Stimulated activated CD4-positive, alpha-beta T cell treated with anti-CD3 and anti-CD28 coated beads, Interleukin-12 subunit alpha, Interleukin-12 subunit beta, amount 100 ng/mL, for 4 hours (primary cell): ENCODE results near the gene FCGR1A.
"Not testable (repeated sequence)": the region's sequence is repeated elsewhere in the genome, so short reads cannot be mapped to it uniquely, and the experiment has no call there.

Experiments used
- DNase-seq: peaks from one replicate; pipeline ENCODE4 v3.0.0-alpha.2; 2020

FCGR1A gene

DNA sequence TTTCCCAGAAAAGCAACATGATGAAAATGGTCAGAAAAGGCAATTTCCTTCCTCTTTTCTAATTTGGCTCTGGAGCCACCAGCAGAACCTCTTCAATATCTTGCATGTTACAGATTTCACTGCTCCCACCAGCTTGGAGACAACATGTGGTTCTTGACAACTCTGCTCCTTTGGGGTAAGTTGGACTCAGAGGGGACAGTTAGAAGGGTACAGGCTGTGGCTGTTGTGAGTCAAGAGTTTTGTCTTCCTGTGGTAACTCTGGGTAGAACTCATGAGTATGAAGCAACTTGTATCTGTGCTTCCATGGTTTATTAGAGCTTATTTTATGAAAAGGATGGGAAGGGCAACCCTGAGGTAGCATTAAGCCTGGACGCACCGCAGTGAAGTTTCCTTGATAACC lies at the start of gene FCGR1A:
TSS of gene FCGR1A (plus strand) at position 95 of the 400 bp plus-strand sequence. CDS start at position 145, 50 bp downstream.
- DNase-seq: not testable (repeated sequence)

DNA sequence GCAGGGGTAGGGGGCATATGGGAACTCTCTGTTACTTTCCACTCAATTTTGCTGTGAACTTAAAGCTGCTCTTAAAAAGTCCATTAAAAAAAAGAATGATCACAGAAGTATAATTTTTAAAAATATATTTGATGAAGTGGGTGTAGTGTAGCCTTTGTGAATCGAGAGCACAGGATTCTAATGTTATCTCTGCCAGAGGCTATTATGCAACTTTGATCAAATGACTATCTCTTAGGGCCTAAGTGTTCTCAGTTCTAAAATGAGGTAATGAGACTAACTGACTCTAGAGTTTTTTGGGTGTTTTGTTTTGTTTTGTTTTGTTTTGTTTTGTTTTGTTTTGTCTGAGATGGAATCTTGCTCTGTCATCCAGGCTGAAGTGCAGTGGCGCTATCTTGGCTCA lies 49.7 kb upstream of the FCGR1A start:
- DNase-seq: not testable (repeated sequence)

DNA sequence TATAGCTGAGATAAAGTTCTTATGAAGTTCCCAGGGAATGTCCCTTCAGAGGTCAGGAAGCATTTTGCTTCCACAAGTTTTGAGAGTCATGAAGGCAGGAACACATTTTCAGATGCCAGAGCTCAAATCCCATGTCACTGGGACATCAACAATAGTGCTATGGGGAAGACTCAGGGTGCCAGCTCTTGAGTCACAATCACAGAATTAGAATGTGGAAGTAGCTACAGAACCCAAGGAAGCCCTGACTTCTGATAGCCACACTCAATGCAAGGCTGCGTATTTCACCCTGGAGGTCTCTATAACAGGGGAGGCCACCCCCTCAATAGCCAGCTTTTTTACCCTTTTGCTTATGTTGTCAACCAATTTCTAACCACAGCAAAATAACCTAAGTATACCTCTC lies 47.8 kb upstream of the FCGR1A start:
- DNase-seq: not testable (repeated sequence)

DNA sequence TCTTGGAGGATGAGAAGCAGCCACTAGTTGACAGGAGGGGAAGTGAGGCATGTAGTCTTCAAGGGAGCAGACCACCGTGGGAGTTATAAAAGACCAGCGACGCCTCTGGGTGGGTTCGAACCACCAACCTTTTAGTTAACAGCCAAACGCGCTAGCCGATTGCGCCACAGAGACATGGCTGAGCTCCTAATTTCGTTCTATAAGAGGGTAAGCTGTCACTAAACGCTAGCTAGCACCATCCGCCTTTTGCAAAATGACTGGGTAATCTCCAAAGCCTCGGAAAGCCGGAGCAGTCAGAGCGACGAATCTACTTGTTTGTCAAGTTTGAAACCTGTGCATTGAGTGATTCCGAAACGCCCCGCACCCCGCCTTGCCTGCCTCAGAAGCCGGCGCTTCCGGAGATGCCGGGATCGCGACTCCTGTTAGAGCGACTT lies 42.3 kb upstream of the FCGR1A start:
- peak; percentile 46 for DNase-seq

DNA sequence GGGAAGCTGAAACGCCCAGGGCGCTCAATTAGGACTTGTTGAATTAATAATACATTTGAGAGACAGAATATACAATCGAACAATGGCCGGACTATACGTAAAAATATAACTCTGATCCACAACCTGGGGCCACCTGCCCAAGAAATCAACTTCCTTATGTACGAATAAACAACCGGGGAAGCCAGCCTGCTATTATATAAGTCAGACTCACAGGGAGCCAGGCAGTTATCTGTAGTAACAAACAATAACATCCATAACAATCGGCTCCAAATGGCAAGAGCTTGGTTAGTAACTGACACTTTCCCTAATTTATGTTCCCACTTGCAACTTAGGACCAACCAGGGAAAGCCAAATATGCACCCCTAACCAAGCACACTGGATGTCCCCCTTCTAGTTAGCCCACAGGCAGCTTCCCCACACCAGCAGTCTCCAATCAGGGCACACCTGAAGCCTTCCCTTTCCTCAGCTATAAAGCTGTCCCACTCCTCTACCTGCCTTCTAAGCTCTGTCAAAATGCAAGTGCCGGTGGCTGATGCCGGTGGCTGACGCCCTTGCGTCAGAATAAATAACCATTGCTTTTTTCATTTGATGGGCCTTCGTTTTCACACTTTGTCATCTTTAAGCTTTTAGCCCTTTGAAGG lies 41.8 kb upstream of the FCGR1A start:
- DNase-seq: not testable (repeated sequence)

DNA sequence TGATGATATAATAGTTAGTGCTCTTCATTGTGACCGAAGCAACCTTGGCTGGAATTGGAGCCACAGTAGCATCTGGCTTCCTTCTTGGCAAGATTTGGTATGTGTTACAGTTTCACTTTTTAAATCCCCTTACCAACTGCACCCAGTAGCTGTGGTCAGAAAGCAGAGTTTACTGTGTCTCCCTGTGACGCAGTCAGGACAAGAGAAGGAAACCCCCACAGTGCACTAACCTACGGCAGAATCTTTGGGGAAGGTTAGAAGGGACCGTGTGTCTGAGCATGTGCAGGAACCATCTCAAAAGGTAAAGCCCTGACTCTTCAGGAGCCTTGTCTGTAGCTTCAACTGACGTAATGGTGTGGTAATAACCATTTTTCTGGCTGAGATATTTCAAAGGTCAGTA lies 40.6 kb upstream of the FCGR1A start:
- not testable (repeated sequence) for DNase-seq

DNA sequence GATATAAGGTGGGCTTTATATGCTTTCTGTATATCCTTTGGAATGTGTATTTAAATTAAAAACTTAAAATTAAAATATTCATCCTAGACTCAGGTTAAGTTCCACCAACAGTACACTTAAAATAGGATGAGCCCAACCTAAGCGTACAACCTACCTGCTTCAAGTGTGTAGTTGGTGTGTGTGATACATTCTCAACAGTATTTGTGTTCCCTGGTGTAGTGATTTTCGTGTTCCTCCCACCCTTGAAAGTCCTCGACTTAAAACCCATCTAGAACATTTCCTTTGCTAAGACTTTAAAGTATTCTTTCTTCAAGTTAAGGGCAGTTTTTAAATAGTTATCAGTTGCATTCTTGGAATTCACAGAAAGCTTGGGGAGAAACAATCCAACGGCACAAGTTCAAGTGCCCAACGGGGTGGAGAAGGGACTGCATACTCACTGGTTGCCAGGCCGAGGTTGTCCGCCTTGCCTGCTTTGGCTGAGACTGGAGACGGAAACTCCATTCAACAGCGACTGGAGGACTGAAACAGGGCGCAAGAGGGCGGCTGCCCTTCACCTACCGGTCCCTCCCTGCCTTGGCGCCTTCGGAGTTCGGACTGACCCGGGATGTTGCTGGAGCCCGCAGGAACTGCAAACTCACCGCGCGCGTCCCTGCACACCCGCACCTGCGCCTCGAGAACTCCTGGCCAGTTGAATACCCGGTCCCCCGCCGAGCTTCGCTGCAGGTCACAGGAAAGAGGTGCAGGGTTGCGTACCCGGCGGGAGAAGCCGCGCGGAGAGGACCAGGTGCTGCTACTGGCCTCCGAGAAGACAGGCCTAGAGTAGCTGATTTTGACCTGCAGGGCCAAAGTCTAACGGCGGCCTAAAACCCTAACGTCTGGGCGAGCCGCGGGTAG lies 35.8 kb upstream of the FCGR1A start:
- DNase-seq: not testable (repeated sequence)

DNA sequence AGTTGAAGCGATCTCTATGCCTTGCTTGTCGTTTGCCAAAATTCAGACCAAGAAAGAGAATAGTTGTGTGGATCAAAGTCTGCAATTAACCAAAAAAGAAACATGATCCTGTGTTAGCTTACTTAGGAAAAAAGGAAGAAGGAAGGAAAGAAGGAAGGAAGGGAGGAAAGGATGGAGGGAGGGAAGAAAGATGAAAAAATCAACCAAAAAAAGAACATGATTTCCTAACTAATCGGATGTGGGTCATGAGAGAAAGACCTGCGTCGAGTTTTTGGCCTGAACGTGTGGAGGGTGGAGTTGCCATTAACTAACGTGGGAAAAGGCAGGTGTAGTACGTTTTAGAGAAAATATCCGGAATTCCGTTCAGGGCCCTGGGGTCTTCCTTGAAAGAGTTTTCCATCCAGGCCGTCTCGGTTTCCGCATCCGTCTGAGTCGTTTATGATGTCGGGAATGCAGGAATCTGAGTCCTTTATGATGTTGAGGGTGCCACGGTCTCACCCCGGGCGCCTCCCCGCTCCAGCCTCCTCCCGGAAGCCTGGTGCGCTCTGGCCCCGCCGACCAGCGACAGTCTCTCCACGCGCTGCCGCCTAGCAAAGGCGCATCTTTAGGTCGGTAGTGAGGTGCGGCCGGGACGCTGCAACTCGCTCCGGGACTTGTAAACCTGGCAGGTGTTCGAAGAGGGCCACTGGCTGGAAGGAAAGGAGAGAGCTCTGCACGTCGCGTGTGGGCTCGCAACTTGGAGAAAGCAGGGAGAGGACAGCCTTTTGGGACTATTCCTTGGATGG lies 34.9 kb upstream of the FCGR1A start:
- DNase-seq: not testable (repeated sequence)

DNA sequence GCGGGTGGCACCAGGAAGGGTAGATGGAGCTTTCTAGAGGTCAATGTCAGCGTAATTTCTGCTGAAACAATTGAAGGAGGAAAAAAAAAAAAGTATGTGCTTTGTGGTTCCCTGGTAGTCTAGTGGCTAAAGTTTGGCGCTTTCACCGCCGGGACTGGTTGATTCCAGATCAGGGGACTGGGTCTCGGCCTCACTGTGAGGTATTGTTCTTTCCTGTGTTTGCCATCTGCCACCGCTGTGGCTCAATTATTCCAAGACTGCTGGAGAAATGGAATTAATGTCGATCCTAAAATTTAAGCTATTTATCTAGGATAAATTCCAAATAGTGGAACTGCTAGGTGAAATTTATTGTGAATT lies 34.4 kb upstream of the FCGR1A start:
- DNase-seq: not testable (repeated sequence)

DNA sequence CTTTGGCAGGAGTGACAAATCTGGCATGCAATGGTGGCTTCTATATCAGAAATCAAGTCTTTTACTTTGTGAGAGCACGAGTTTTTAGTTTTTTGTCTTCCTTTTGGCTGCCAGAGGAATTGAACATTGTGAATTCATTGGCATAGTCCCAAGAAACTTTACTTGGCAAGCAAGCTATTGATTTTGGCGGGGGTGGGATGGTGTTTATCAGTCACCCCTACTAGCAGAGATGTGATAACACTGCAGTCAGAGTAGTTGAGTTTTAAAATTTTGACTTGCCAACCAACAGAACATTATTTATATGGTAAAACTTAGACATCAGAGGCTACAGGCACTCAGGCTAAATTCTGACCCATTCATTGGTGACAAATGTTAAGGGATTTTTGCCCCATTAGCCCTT lies 31.9 kb upstream of the FCGR1A start:
- DNase-seq: not testable (repeated sequence)

DNA sequence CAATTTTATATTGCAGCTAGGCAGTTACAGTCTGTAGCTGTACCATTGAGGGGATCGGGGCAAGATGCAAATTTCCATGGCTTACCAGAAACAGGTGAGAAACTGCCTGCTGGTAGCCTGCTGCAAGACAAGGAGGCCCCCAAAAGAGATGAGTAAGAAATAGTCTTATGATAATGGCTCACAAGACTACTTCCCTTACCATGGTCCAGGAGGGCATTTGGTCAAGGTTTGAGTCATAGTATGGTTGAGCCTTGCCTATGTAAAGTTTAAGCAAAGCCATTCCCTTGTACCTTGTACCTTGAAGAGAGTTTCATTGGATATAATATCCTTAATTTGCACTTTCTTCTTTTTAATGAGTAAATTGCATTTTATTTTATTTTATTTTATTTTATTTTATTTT lies 30.3 kb upstream of the FCGR1A start:
- DNase-seq: not testable (repeated sequence)

DNA sequence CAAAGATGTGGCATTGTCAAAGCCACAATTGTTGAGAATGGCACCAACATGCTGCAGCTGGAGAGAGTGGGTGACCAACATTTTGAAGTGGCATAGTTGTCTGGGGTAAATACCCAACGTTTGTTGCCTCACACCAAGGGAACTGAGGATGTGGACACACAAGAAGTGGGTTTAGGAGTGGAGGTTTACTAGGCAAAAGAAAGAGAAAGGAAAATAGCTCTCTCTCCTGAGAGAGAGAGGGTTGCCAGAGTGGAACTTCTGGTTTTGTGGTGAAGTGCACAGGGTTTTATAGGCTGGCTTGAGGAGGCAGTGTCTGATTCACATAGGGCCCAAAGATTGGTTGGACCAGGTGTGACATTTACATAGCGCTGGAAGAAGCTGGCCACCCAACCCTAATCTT lies 29.0 kb upstream of the FCGR1A start:
- not testable (repeated sequence) for DNase-seq

DNA sequence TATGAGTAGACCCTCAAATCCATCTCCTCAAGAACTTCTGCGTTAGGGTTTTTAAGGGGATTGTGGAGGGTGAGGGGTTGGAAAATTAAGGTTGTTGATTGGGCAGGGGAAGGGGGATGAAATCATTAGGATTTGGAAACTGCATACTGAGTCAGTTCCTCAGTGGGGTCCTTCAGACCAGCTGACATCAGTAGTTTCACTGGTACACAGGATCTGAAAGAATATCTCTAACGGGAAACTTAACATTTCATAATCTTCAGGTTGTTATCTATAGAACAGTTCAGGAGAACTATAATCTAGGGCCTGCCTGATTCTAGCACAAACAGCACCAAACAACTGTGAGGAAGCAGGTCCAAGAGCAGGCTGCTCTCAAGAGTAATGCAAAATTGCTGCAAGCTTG lies 27.2 kb upstream of the FCGR1A start:
- not testable (repeated sequence) for DNase-seq

DNA sequence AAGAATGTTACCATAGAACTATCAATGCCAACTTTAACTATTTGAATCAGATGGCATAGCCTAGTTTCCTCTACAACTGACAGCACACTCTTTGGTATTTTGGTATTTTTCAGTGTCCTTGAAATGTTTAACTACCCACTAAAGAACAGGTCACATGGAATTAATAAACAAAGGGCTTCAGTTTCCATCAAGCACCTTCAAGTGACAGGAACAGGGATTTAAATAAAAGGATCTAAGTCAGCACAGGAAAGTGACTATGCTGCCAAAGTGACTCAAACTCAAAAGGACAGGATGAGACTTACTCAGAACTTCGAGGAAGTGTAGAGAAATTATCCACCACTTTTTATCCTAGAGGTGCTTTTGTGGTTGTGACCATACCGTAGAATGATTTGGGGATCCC lies 20.2 kb upstream of the FCGR1A start:
- DNase-seq: not testable (repeated sequence)

DNA sequence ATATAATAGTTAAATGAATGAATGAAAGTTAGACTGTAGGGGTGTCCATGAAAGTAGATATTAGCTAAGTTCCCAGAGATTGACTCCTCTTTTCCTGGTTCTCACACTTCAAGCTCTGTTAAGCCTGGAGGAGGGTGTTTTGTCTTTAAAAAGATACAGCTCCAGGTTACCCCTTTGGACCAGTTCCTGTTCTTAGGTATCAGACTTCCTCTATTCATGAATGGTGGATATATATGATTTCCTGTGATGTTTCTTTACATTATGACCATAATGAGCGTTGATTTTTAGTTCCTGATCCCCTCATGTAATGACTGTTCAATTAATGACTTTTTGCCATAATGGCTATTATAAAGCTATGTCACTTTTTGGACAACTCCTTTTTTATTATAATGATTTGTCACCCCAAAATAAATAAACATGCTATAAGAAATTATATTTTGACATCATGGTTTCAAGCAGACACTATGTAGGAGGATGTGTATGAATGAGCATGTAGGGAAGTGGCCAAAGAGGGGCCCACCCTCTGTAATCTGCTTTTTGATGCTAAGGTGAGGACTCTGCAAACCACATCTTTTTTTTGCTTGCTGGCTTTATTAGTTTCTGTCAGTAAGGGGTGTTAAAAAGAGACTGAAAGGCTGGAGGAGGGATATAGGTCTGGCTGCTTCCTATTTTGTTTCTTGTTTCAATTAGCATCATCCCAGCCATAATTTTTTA lies 18.2 kb upstream of the FCGR1A start:
- not testable (repeated sequence) for DNase-seq

DNA sequence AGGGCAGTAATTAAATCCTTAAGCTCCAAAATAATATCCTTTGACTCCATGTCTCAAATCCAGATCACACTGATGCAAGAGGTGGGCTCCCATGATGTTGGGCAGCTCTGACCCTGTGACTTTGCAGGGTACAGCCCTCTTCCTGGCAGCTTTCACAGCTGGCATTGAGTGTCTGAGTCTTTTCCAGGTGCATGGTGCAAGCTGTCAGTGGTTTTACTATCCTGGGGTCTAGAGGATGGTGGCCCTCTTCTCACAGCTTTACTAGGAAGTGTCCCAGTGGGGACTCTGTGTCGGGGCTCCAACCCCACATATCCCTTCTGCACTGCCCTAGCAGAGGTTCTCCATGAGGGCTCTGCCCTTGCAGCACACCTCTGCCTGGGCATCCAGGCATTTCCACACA lies 16.3 kb upstream of the FCGR1A start:
- DNase-seq: not testable (repeated sequence)

DNA sequence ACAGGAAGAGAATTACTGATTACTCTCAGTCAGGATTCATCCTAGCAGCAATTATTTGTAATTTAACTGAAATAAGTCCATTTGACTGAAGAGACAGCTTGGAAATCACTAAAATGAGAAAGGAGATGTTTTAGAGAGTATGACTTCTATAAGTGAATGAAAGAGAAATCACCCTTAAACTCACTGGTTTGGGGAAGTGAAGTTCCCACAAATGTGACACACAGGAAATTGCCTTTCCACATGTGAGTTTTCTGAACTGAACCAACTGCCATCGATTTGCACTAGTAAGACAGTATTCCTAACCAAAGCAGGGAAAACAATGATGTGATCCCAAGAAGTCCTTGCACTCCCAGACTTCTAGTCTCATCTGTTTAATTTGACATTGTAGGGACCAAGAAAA lies 13.3 kb upstream of the FCGR1A start:
- DNase-seq: not testable (repeated sequence)

DNA sequence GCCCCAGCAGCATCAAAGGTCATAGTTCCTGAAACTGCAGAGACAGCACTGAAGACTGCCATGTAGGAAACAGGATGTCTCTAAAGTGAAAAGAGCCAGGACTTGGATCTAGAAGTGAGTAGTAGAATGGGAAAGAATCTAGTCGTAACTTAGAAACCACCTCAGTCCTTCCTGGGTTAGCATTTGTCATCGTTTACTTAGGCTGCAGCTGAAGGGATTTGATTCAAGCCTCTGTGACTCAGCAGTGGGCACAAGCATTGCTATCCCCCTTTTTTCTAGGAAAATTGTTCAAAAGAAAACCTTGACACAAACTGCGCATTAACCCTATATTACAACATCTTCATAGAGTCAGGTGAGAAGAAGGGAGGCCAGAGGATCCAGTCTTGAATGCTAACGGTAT lies 11.8 kb upstream of the FCGR1A start:
- DNase-seq: not testable (repeated sequence)

DNA sequence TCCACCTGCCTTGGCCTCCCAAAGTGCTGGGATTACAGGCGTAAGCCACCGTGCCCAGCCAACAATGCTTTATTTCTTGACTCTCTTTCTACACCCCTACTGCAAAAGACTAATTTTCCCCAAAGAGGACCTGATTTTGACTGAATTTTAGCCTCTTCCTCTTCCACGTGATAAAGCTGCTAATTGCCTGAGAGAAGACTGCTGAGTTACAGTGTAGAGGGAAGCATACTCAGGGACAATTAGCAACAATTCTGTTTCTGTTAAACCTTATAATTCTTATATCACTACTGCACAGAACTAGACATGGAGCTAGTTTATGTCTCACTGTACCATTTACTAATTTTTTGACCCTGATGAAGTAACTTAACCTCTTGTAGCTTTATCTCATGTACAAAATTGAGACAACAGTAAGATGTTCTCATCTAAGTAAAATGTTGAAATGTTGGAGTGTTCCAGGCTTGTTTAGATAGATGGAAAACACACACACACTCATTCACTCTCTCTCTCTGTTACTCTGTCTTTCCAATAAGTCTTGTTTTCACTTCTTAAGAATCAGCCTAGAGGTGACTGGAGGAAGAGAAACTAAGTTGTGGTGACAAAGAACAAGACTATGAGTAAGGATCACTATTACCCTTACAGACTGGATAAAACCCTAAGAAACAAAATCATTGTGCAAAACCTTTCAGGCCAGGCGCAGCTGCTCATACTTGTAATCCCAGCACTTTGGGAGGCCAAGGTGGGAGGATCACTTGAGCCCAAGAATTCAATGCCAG lies 10.7 kb upstream of the FCGR1A start:
- not testable (repeated sequence) for DNase-seq

DNA sequence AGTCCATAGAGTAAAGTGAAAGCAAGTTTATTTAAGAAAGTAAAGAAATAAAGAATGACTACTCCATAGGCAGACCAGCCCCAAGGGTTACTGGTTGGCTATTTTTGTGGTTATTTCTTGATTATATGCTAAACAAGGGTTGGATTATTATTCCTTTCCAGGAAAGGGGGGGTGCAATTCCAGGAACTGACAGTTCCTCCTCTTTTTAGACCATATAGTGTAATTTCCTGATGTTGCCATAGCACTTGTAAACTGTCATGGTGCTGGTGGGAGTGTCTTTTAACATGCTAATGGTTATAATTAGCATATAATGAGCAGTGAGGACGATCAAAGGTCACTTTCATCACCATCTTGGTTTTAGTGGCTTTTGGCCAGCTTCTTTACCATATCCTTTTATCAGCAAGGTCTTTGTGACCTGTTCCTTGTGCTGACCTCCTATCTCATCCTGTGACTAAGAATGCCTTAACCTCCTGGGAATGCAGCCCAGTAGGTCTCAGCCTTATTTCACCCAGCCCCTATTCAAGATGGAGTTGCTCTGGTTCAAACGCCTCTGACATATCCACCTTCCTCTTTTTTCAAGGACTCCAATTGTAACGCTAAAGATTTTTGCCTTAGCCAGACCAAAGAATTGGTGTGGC lies 6.9 kb upstream of the FCGR1A start:
- not testable (repeated sequence) for DNase-seq

DNA sequence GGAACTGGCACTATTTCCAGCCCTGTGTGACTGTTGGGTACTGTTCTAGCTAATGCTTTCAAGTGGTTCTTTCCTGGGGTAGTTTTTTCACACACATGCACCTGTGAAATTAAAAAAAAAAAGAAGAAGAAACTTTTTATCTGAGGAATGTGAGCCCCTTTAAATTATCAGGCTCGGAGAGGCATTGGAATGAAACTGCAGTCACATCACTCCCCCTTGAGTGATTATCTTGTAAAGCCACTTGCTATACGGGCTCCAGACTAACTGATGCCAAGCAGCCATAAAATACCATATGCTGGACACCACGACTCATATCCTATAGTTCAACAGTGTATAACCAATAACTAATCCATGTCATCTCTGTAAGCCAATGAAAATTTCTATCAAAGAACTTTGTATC lies 5.4 kb upstream of the FCGR1A start:
- not testable (repeated sequence) for DNase-seq
